ENCODE data around the gene ANXA6. TPM values are rescaled to one million over a fixed set of nuclear protein-coding genes. Genes with fewer than 3 reads are reported as not detected.

ANXA6 gene
- total RNA-seq, 1 donor from 2014 or later: 224 TPM

DNA sequence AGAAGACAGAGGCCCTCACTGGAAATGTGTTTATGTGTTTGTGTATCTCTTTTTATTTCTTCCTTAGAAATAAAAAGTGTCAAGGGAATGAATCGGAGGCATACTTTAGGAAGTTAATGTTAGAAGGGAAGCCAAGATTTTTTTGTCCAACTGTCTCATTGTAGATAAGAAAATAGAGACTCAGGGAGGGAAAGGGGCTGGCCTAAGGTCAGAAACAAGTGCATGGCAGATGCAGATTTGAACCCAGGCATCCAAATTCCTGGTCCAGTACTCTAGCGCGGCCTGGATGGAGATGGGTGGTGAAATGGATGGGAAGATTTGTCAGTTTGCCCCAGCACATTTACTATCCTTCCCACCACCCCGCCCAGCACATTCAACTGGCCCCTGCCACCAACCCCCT, 56.9 kb downstream of the ANXA6 start:
- Mint-ChIP-seq H3K36me3 (ENCODE audit: low read depth, unreplicated experiment) (peaks cover 40% of the 10 kb centered on the region), H3K9me3 (ENCODE audit: unreplicated experiment) (no peaks in the 10 kb centered on the region), H3K4me3 (ENCODE audit: unreplicated experiment) (no peak overlapping the region), H3K4me1 (ENCODE audit: unreplicated experiment) (peaks cover 50% of the 10 kb centered on the region), H3K27ac (ENCODE audit: unreplicated experiment) (peak overlapping the region; percentile 81), H3K27me3 (ENCODE audit: unreplicated experiment) (peaks cover 13% of the 10 kb centered on the region)
- TF ChIP-seq CTCF (IDR thresholded peaks at IDR 0.05; ENCODE audit: unreplicated experiment): no peak
- DNase-seq (ENCODE audit: low spot score): no peak

DNA sequence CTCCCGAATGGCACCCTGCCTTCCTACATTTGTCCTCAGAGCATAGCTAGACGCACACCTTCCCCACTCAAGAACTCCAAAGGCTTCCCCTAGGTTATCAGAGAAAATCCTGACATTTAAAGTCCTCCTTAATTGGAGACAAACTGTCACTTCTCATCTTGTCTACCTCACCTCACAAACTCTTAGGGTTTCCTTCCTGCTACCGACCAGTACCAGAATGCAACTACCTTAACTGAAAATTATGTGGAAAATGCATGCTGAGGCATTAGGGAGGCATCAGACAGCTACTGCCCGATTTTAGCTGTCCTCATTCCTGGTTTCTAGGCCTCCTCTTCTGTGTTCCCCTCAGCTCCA, 58.8 kb downstream of the ANXA6 start:
- no peak for TF ChIP-seq CTCF (IDR thresholded peaks at IDR 0.05; ENCODE audit: unreplicated experiment)
- H3K9me3 Mint-ChIP-seq (ENCODE audit: unreplicated experiment): no peaks in the 10 kb centered on the region
- no peak overlapping the region for H3K4me3 Mint-ChIP-seq (ENCODE audit: unreplicated experiment)
- no peak for DNase-seq (ENCODE audit: low spot score)
- H3K27me3 Mint-ChIP-seq (ENCODE audit: unreplicated experiment): peaks cover 19% of the 10 kb centered on the region
- peaks cover 28% of the 10 kb centered on the region for H3K36me3 Mint-ChIP-seq (ENCODE audit: low read depth, unreplicated experiment)
- H3K4me1 Mint-ChIP-seq (ENCODE audit: unreplicated experiment): peaks cover 70% of the 10 kb centered on the region
- peak overlapping the region; percentile 41 for H3K27ac Mint-ChIP-seq (ENCODE audit: unreplicated experiment)

- no peak for DNase-seq (ENCODE audit: low spot score)
- H3K4me3 Mint-ChIP-seq (ENCODE audit: unreplicated experiment): no peak overlapping the region
- no peaks in the 10 kb centered on the region for H3K9me3 Mint-ChIP-seq (ENCODE audit: unreplicated experiment)
- peaks cover 23% of the 10 kb centered on the region for H3K27me3 Mint-ChIP-seq (ENCODE audit: unreplicated experiment)
- H3K4me1 Mint-ChIP-seq (ENCODE audit: unreplicated experiment): peaks cover 75% of the 10 kb centered on the region
- peaks cover 24% of the 10 kb centered on the region for H3K36me3 Mint-ChIP-seq (ENCODE audit: low read depth, unreplicated experiment)
- H3K27ac Mint-ChIP-seq (ENCODE audit: unreplicated experiment): peak overlapping the region; percentile 3
- TF ChIP-seq CTCF (IDR thresholded peaks at IDR 0.05; ENCODE audit: unreplicated experiment): no peak
These were observed 59.5 kb downstream of the ANXA6 start for GRCh38 chr5:151097820-151098767.

DNA sequence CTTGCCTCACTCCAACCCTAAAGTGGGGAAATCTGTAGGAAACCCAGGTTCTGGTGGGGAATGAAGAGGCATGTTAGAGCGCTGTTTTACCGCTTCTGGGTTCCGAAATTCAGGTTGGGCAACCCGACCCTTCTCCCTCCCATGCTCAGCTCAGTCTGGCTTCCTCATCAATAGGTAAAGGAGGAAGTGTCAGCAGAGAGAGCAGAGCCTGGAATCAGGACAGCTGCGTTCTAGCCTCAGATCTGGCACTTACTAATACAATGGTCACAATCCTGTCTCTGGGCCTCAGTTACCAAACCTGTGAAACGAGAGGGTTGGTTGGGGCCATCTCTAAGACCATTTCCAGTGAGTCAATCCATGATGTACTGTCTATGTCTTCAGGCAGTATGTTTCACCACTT, 60.5 kb downstream of the ANXA6 start:
- Mint-ChIP-seq H3K4me3 (ENCODE audit: unreplicated experiment) (no peak overlapping the region), H3K27me3 (ENCODE audit: unreplicated experiment) (peaks cover 23% of the 10 kb centered on the region), H3K9me3 (ENCODE audit: unreplicated experiment) (no peaks in the 10 kb centered on the region), H3K27ac (ENCODE audit: unreplicated experiment) (peak overlapping the region; percentile 30), H3K4me1 (ENCODE audit: unreplicated experiment) (peaks cover 81% of the 10 kb centered on the region), H3K36me3 (ENCODE audit: low read depth, unreplicated experiment) (peaks cover 20% of the 10 kb centered on the region)
- DNase-seq (ENCODE audit: low spot score): no peak
- no peak for TF ChIP-seq CTCF (IDR thresholded peaks at IDR 0.05; ENCODE audit: unreplicated experiment)

DNA sequence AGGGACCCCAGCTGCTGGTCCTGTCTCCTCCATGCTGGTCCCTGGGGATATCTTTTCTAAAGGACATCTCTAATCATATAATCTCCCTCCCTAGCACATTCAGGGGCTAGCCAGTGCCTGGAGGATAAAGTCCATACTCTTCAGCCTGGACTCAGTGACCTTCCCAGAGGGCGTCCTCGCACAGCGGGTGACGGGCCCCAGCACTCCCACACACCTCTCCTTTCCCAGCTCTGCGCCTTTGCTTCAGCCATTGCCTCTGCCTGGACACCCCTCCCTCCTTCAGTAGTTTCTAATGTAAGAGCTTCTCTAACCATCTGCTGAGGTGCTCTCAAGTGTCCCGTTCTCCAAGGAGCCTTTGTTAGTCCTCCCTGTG, 61.6 kb downstream of the ANXA6 start:
- Mint-ChIP-seq H3K27me3 (ENCODE audit: unreplicated experiment) (peaks cover 24% of the 10 kb centered on the region), H3K27ac (ENCODE audit: unreplicated experiment) (peak overlapping the region; percentile 16), H3K36me3 (ENCODE audit: low read depth, unreplicated experiment) (peaks cover 13% of the 10 kb centered on the region), H3K4me1 (ENCODE audit: unreplicated experiment) (peaks cover 72% of the 10 kb centered on the region), H3K9me3 (ENCODE audit: unreplicated experiment) (no peaks in the 10 kb centered on the region), H3K4me3 (ENCODE audit: unreplicated experiment) (peak overlapping the region; percentile 29)
- DNase-seq (ENCODE audit: low spot score): no peak
- TF ChIP-seq CTCF (IDR thresholded peaks at IDR 0.05; ENCODE audit: unreplicated experiment): no peak

Data from endothelial cell (in vitro differentiated cells).